Neural crest cell (in vitro differentiated cells): ENCODE measurements around the gene SDK1. TPM values are rescaled to one million over a fixed set of nuclear protein-coding genes. Genes with fewer than 3 reads are reported as not detected.
A peak's percentile ranks its signal among the peaks of the same experiment; 100 is the strongest.

ENCODE experiments used
- DNase-seq: peaks from one replicate; pipeline ENCODE4 v3.0.0; 2021; ENCODE audit warnings: low read depth, mixed read lengths, low spot score
- H3K27ac Mint-ChIP-seq: one replicate; pipeline ENCODE4 v1.8.0; 2021; ENCODE audit warnings: mild to moderate bottlenecking, mixed read lengths; ENCODE audit not compliant: unreplicated experiment
- H3K27me3 Mint-ChIP-seq: 2 replicates; pipeline ENCODE4 v1.8.0; 2021; ENCODE audit warnings: low read depth, mild to moderate bottlenecking, mixed read lengths
- H3K36me3 Mint-ChIP-seq: 2 replicates; pipeline ENCODE4 v1.8.0; 2021; ENCODE audit warnings: low read depth, mild to moderate bottlenecking, mixed read lengths
- H3K4me1 Mint-ChIP-seq: 2 replicates; pipeline ENCODE4 v1.8.0; 2021; ENCODE audit warnings: mixed read lengths
- H3K4me3 Mint-ChIP-seq: one replicate; pipeline ENCODE4 v1.8.0; 2021; ENCODE audit warnings: mild to moderate bottlenecking, mixed read lengths
- H3K9me3 Mint-ChIP-seq: 2 replicates; pipeline ENCODE4 v1.8.0; 2021; ENCODE audit warnings: mixed read lengths
- CTCF ChIP-seq: fragments of 200-600 bp; sonication (generic); conservative IDR thresholded peaks from 2 replicates; pipeline ENCODE4 v1.5.0; 2021; ENCODE audit warnings: antibody characterized with exemption, mild to moderate bottlenecking
- total RNA-seq: library from RNA; stranded (reverse); gene quantifications from 2 replicates; pipeline ENCODE4 v1.2.1, GENCODE V29; 2021

The SDK1 gene
- total RNA-seq, 1 donor from 2014 or later = 11.6 TPM

DNA sequence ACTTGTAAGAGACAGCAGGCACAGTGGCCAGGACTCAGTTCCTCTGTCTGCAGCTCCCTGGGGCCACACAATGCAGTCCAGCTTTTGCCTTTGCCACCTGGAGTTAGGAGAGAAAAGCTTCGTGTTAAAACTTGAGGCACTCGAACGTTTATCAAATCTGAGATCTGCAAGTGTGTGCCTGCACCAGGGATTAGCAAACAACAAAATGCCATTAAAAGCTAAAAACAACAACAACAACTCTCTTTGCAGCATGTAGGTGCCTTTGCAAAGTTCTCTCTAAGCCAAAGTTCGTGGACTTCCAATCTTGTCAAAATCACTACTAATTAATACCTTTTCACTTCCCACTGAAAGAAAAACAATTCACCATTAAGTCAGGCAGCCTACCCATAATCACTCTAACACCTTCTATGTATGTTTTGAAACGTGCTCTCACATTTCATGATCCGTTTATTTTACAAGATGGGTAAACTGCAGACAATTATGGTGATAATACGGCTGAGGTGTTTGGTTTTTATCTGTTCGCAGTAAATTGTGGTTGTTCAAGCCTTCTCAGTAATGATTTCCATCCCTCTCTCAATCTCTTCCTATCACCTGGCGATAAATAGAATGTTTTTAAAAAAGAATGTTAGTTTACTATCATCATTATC, 36.2 kb upstream of the SDK1 start:
- Mint-ChIP-seq H3K4me3 (no peak overlapping the region), H3K9me3 (no peaks in the 10 kb centered on the region), H3K27me3 (peaks cover 10% of the 10 kb centered on the region), H3K36me3 (no peaks in the 10 kb centered on the region), H3K4me1 (peaks cover 6% of the 10 kb centered on the region), H3K27ac (no peak overlapping the region)
- TF ChIP-seq CTCF = no peak
- DNase-seq = no peak

- no peaks in the 10 kb centered on the region for H3K36me3 Mint-ChIP-seq
Observed at GRCh38 chr7:3265388-3265787, 35.7 kb upstream of the SDK1 start.

DNA sequence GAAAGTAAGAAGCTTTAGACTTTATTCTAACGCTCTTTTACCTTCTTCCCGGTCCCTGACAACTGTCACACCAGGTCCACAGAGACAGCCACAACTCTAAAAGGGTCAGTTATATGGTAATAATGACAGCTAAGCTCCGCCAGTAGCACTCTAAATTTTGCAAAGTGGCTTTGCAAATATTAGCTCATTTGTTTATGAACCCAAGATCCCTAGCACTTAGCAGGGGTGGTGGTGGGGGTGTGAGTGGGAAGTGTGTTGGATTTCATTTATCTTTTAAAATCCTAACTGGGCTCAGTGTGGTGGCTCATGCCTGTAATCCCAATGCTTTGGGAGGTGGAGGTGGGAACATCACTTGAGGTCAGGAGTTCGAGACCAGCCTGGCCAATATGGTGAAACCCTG, 34.8 kb upstream of the SDK1 start:
- Mint-ChIP-seq H3K36me3 (no peaks in the 10 kb centered on the region), H3K27ac (no peak overlapping the region), H3K4me3 (no peak overlapping the region), H3K9me3 (no peaks in the 10 kb centered on the region), H3K27me3 (peaks cover 10% of the 10 kb centered on the region), H3K4me1 (no peaks in the 10 kb centered on the region)
- DNase-seq = no peak
- no peak for TF ChIP-seq CTCF

More at GRCh38 chr7:3265388-3265787, 35.7 kb upstream of the SDK1 start:
- Mint-ChIP-seq H3K27me3 (peaks cover 10% of the 10 kb centered on the region), H3K4me1 (peaks cover under 1% of the 10 kb centered on the region), H3K9me3 (no peaks in the 10 kb centered on the region), H3K27ac (no peak overlapping the region), H3K4me3 (no peak overlapping the region)
- DNase-seq = no peak
- TF ChIP-seq CTCF = no peak

DNA sequence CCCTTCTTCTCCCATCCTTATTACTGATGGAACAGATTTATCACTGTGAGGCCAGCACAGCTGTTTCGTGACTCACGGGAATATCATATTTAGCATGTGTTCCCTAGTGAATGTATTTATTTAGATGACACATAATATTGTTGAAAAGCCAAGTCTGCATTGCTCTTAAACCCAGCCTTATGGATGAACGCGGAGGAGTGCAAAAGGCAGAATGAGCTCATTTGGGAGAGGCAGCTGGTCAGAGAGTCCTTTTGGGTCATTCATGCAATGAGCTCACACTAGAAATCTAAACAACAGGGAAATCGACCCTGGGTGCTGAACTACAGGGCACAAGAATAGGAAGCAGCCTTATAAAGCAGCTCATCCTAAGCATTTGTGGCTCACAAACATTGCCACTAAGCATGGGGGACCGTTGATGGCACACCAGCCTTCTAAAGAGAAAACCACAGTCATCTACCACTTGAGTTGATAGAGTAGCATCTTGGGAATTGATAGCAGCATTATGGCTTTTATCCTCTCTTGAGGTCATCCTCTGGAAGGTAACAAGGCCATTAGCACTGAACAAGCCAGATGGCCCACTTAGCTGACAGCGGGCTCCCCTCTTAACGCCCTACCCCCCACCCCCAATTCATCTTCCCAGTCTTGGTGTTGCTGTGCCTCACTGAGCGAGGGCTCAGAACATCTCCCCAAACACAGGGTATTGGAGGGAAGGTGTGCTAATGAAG, 32.9 kb upstream of the SDK1 start:
- Mint-ChIP-seq H3K27ac (peak overlapping the region; percentile 77), H3K4me1 (no peaks in the 10 kb centered on the region), H3K27me3 (peaks cover 10% of the 10 kb centered on the region), H3K9me3 (peaks cover 4% of the 10 kb centered on the region), H3K4me3 (no peak overlapping the region), H3K36me3 (no peaks in the 10 kb centered on the region)
- no peak for DNase-seq
- TF ChIP-seq CTCF = no peak

DNA sequence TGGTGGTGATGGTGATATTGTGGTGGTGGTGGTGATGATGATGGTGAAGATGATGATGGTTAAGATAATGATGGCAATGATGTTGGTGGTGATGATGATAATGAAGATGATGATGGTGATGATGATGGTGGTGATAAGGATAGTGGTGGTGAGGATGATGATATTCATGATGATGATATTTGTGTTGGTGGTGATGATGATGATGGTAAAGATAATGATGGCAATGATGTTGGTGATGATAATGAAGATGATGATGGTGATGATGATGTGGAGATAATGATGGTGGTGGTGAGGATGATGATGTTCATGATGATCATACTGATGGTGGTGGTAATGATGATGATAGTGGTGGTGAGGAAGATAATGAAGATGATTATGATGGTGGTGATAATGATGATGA, 30.7 kb upstream of the SDK1 start:
- no peak for TF ChIP-seq CTCF
- peaks cover 4% of the 10 kb centered on the region for H3K9me3 Mint-ChIP-seq
- H3K27me3 Mint-ChIP-seq = peaks cover 2% of the 10 kb centered on the region
- DNase-seq = no peak
- no peaks in the 10 kb centered on the region for H3K36me3 Mint-ChIP-seq
- no peak overlapping the region for H3K4me3 Mint-ChIP-seq
- H3K4me1 Mint-ChIP-seq = no peaks in the 10 kb centered on the region
- no peak overlapping the region for H3K27ac Mint-ChIP-seq
